GM13976 (cell line): ENCODE data around the gene EHMT1.

Source experiments
- DNase-seq: peaks from one replicate; pipeline ENCODE4 v3.0.0; 2012; ENCODE audit warnings: low spot score
- CTCF ChIP-seq: IDR thresholded peaks from 2 replicates; pipeline ENCODE4 v1.5.1; 2012; ENCODE audit warnings: borderline replicate concordance, mild to moderate bottlenecking; ENCODE audit not compliant: insufficient read depth; ENCODE audit errors: extremely low read depth, missing control alignments, control extremely low read depth
- in situ Hi-C: fragments of 300-500 bp; cut with MboI; formaldehyde crosslinking; loops from one replicate; pipeline ENCODE4 v1.12.0; 2022; ENCODE audit warnings: low sequenced_read_pairs, mixed read lengths, inconsistent platforms; ENCODE audit not compliant: unreplicated experiment

Gene EHMT1

GRCh38 chr9:137676998-137677397 lies 58.2 kb downstream of the EHMT1 start:
- DNase-seq = no peak
- no peak for TF ChIP-seq CTCF
- in situ Hi-C loops = no loop called here

GRCh38 chr9:137678202-137678601 lies 59.4 kb downstream of the EHMT1 start:
- no peak for TF ChIP-seq CTCF
- in situ Hi-C loops = no loop called here
- no peak for DNase-seq

GRCh38 chr9:137679249-137679648 lies 60.4 kb downstream of the EHMT1 start:
- in situ Hi-C loops = no loop called here
- no peak for TF ChIP-seq CTCF
- DNase-seq = peak; percentile 46

- in situ Hi-C loops = no loop called here
- TF ChIP-seq CTCF = no peak
- no peak for DNase-seq
Measured at GRCh38 chr9:137679695-137680305, 61.0 kb downstream of the EHMT1 start.

GRCh38 chr9:137680444-137681358 lies 61.9 kb downstream of the EHMT1 start:
- in situ Hi-C loops = no loop called here
- peak; percentile 2 for TF ChIP-seq CTCF
- no peak for DNase-seq

GRCh38 chr9:137682428-137683105 lies 63.8 kb downstream of the EHMT1 start:
- in situ Hi-C loops = no loop called here
- peak; percentile 60 for DNase-seq
- TF ChIP-seq CTCF = no peak
